HG03354 (cell line): ENCODE results near the gene CDH11.

Source experiments
- ATAC-seq: cut with Tn5 transposase; IDR thresholded peaks from one replicate; pipeline ENCODE4 v1.9.1; 2021; ENCODE audit warnings: mild to moderate bottlenecking; ENCODE audit not compliant: unreplicated experiment, poor library complexity, severe bottlenecking

Gene CDH11

GRCh38 chr16:65071433-65072311, 50.2 kb downstream of the CDH11 start:
- ATAC-seq, result no peak

GRCh38 chr16:65070831-65071432, 50.9 kb downstream of the CDH11 start:
- no peak for ATAC-seq

DNA sequence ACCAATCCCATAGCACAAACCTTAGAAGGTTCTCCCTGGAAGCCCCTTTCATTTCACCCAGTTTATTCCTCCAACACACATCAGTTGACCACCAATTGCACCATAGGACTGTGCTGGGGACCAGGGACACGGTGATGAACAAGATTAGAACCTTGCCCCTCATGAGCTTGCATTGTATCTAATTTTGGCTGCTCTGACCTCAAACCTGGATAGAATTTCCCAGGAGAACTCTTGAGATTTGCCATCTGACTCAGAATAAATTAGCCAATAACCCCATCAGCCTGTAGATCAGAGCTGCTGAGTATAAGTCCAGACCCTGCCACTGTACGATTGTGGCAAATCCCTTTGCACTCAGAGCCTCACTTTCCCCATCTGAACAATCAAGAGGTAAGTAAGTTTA, 52.1 kb downstream of the CDH11 start:
- no peak for ATAC-seq

DNA sequence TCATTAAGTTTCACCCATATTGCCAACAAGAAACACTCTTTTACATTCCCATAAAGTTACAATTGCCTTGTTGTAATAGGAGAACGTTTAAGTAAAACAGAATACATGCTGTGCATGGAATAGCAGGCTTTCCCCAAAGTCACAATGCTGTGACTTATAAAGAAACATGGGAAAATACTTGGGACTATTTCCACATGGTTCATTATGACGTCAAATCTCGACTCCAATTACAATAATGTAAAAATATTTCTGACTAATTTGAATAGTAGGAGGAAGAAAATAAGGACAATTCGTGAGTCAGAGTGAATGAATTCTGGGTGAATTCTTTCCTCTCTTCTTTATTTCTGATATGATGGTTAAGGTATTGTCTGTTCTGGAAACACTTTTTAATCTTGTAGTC, 52.8 kb downstream of the CDH11 start:
- ATAC-seq, result no peak

GRCh38 chr16:65068151-65068740, 53.6 kb downstream of the CDH11 start:
- ATAC-seq, result no peak

DNA sequence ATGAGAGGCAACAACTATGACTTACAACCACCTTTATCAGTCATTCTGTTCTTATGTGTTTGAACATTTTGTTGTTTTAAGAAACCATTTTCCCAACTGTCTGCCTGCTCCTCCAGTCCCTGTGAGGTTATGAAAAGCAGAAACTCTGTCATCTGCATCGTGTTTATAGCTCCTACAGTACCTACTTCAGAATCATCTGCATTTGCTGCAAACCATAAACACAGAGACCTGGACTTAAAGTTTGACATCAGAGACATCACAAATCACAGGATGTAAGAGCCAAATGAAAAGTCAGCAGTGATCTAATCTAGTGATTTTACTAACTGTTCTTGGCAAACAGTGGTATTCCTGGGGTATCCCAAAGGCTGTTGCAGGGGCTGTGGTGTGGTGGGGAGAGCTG, 55.2 kb downstream of the CDH11 start:
- no peak for ATAC-seq

GRCh38 chr16:65065031-65065430, 56.8 kb downstream of the CDH11 start:
- no peak for ATAC-seq

DNA sequence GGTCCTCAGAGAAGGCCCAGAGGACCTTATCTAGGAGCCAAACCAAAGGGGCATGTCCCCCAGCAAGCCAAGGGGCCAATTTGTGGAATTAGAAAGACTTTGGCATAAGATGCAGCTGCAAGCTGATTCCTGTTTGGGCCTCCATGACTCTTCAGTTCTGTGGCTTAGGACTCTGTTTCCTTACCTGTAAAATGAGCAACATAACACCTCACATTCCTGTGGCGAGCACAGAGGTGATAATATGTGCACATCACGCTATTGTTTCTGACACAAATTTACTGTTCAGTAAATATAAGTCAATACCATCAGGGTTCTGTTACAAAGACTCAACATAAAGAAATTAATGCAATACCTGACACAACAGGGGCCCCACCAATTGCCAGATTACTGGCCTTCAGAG, 57.7 kb downstream of the CDH11 start:
- ATAC-seq, result no peak

GRCh38 chr16:65062736-65063583, 58.9 kb downstream of the CDH11 start:
- no peak for ATAC-seq

GRCh38 chr16:65061935-65062518, 59.8 kb downstream of the CDH11 start:
- no peak for ATAC-seq

GRCh38 chr16:65061263-65061662, 60.6 kb downstream of the CDH11 start:
- ATAC-seq, result no peak

DNA sequence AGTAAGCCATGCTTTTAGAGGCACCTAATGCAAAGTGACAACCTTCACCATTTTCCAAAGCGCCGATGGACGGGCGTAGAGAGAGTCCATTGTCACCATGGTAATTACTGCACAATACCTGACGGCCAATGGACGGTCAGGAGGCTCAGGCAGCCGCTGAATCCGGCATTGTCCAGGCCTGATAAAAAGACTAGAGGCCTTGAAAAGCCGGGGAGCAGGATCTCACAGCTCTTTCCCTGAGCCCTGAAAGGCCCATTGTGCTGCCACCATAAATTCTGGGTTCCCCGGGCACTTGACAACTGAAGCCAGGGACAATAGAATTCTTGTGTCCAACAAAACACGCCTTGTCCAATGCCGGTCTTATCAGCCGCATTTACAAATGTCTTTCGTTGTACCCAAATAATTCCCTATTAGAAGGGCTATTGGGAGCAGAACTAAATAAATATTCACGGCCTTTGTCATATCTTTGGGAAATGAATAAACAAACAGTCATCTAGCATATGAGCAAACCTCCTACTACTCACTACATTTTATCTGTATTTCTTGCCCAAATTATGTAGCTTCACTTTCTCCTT, 62.4 kb downstream of the CDH11 start:
- no peak for ATAC-seq

DNA sequence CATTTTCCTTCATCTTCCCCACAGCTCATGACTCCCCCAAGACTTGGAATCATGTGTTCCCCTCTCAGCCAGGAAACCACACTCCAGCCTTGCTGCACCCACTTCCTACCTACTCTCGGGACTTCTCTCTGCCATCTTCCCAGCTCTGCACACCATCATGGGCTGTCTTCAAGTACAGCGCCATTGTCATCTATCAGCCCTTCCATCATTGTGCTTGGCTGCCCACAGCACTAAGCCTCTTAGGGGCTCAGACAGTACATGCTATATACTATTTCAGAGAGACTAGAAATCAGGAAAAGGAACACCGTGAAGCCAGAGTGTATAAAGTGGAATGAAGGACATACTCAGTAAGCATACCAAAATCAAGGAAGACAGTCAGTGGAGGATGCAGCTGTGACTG, 64.7 kb downstream of the CDH11 start:
- ATAC-seq, result no peak

GRCh38 chr16:65054457-65054856, 67.4 kb downstream of the CDH11 start:
- no peak for ATAC-seq

GRCh38 chr16:65049679-65050078, 72.2 kb downstream of the CDH11 start:
- ATAC-seq, result no peak

GRCh38 chr16:65045961-65046360, 75.9 kb downstream of the CDH11 start:
- ATAC-seq, result no peak

DNA sequence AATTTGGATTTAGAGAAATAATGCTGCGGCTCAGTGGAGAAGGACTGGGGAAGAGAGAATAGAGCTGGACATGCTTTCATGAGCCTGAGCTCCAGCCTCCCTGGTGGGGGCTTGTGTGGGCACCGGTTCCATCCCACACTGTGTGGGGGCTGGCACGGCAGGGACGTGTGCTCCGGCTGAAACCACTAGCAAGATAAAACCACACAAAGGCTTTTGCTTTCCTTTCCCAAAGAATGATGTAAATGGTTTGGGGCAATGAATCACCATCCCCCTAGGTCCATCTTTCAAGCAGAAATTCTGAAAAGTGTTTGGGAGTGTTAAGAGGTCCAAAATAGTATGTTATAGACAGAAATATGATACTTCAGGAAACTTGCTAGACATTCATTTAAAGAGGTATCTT, 77.0 kb downstream of the CDH11 start:
- no peak for ATAC-seq

DNA sequence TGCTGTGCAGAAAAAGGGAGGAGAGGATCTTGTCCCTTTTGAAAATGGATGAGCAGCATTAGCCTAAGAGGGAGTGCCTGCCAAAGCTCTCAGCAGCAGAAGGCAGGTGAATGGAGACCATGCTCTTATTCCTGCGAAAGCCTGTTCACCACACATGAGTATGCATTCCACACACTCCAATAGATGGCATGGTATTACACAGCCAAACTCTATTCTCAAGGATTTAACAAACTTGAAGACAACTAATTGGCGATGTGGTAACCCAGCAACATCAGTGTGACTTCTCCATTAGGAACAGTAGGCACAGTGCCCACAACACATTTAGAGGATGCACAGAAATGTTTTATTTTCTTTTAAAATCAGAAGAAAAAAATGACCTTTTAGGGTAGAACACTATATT, 77.8 kb downstream of the CDH11 start:
- ATAC-seq, result no peak
